PC-3 (cell line): ENCODE results near the gene USP40. TPM values are rescaled to one million over a fixed set of nuclear protein-coding genes. Genes with fewer than 3 reads are reported as not detected.

ENCODE experiments used
- ATAC-seq: fragments of 200-7000 bp; cut with Tn5 transposase; 2 replicates; pipeline ENCODE4 v1.9.1; 2020; ENCODE audit warnings: mild to moderate bottlenecking, moderate library complexity
- BruUV-seq: library from RNA; stranded (reverse); fragments of 400-500 nt; replicated peaks from 2 replicates; lab custom pipeline; 2021; lab: Mats Ljungman, UMichigan
- CTCF ChIA-PET: fragments of 300-600 bp; sonication (Branson Sonifier 250); formaldehyde crosslinking; loops from one replicate; lab custom pipeline; 2022; ENCODE audit warnings: antibody characterized with exemption; lab: Charles Lee
- POLR2A ChIA-PET: fragments of 300-600 bp; sonication (Branson Sonifier 250); formaldehyde crosslinking; loops from one replicate; lab custom pipeline; 2022; ENCODE audit warnings: antibody characterized with exemption; ENCODE audit not compliant: unreplicated experiment; lab: Charles Lee
- DNase-seq: peaks from one replicate; pipeline ENCODE4 v3.0.0-alpha.2; 2015
- H2AFZ ChIP-seq: fragments of 300-600 bp; sonication (generic); 2 replicates; pipeline ENCODE4 v1.6.0; 2016; ENCODE audit warnings: antibody characterized with exemption, low read length
- H3F3A ChIP-seq: fragments of 300-600 bp; sonication (generic); one replicate; pipeline ENCODE4 v1.6.0; 2017; ENCODE audit warnings: antibody characterized with exemption, low read length, control low read depth, mild to moderate bottlenecking; ENCODE audit not compliant: unreplicated experiment
- H3K27ac ChIP-seq: fragments of 300-600 bp; sonication (generic); 2 replicates; pipeline ENCODE4 v1.5.1; 2016; ENCODE audit warnings: mild to moderate bottlenecking, low read length
- H3K27me3 ChIP-seq: fragments of 300-600 bp; sonication (generic); 2 replicates; pipeline ENCODE4 v1.6.1; 2016; ENCODE audit warnings: low read length, mixed read lengths
- H3K36me3 ChIP-seq: fragments of 300-600 bp; sonication (generic); 2 replicates; pipeline ENCODE4 v1.6.1; 2016; ENCODE audit warnings: low read depth, mixed run types, low read length, mixed read lengths
- H3K4me1 ChIP-seq: fragments of 300-600 bp; sonication (generic); 2 replicates; pipeline ENCODE4 v1.5.1; 2016; ENCODE audit warnings: low read length; ENCODE audit not compliant: insufficient read depth
- H3K4me2 ChIP-seq: fragments of 300-600 bp; sonication (generic); 2 replicates; pipeline ENCODE4 v1.6.0; 2016; ENCODE audit warnings: low read length
- H3K4me3 ChIP-seq: fragments of 300-600 bp; sonication (generic); 2 replicates; pipeline ENCODE4 v1.5.1; 2016; ENCODE audit warnings: mild to moderate bottlenecking, low read length, mixed read lengths
- H3K79me2 ChIP-seq: fragments of 300-600 bp; sonication (generic); 2 replicates; pipeline ENCODE4 v1.6.1; 2017; ENCODE audit warnings: low read length, mixed read lengths
- H3K9ac ChIP-seq: fragments of 300-600 bp; sonication (generic); 2 replicates; pipeline ENCODE4 v1.6.0; 2016; ENCODE audit warnings: mild to moderate bottlenecking, low read length
- H3K9me2 ChIP-seq: fragments of 300-600 bp; sonication (generic); replicated peaks from 2 replicates; pipeline ENCODE4 v1.6.1; 2016; ENCODE audit warnings: mixed run types, low read length, mixed read lengths
- H3K9me3 ChIP-seq: fragments of 300-600 bp; sonication (generic); 2 replicates; pipeline ENCODE4 v1.6.1; 2016; ENCODE audit warnings: low read length, mixed read lengths
- H4K20me1 ChIP-seq: fragments of 300-600 bp; sonication (generic); 2 replicates; pipeline ENCODE4 v1.6.1; 2016; ENCODE audit warnings: low read length, mixed read lengths
- EZH2 ChIP-seq: fragments of 300-600 bp; sonication (generic); IDR thresholded peaks from one replicate; pipeline ENCODE4 v1.6.1; 2017; ENCODE audit warnings: antibody characterized with exemption, mild to moderate bottlenecking, low read length; ENCODE audit not compliant: unreplicated experiment
- EZH2phosphoT487 ChIP-seq: fragments of 300-600 bp; sonication (generic); IDR thresholded peaks from 2 replicates; pipeline ENCODE4 v1.6.1; 2018; ENCODE audit warnings: mild to moderate bottlenecking, antibody characterized with exemption, low read length, borderline replicate concordance
- intact Hi-C: fragments of 100-400 bp; cut with micrococcal nuclease; formaldehyde crosslinking; loops from 2 replicates; pipeline ENCODE4 v1.9.0; 2023
- total RNA-seq: library from RNA; depleted of rRNA; stranded (reverse); fragments of >200 nt; gene quantifications from 2 replicates; pipeline ENCODE4 v1.2.3, GENCODE V29; 2014
- TF ChIP-seq, protein P1 (sequence below): fragments of 300-600 bp; sonication (generic); conservative IDR thresholded peaks from 2 replicates; pipeline ENCODE4 v1.5.1; 2017; ENCODE audit warnings: antibody characterized with exemption, low read depth, mild to moderate bottlenecking, low read length

USP40 gene
- total RNA-seq, 1 experiment from 2014 or later: 32.1 TPM

DNA sequence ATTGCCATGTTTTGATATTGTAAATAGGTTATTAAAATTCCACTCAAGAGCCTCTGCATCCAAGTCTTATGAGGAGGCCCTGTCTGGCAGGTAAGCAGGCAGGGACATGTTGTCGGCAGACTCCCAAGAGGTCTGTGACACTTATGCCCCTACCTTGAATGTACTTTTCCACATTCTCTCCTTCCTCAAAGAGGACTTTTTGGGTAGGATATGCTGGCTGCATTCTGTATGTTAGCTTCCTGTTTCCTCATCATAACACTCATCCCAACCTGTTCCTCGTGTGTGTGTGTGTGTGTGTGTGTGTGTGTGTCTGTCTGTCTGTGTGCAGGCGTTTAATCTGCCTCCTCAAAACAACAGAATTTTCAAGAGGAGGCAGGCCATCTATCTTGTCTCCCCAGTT, 75.3 kb downstream of the USP40 start:
- Histone ChIP-seq H3K4me3 (no peak overlapping the region), H3K27me3 (no peaks in the 10 kb centered on the region), H3K9ac (no peak overlapping the region), H3K4me2 (no peak overlapping the region), H4K20me1 (no peaks in the 10 kb centered on the region), H3K9me2 (no peaks in the 10 kb centered on the region), H3K79me2 (no peaks in the 10 kb centered on the region), H3K9me3 (no peaks in the 10 kb centered on the region), H3F3A (peaks cover 14% of the 10 kb centered on the region), H3K36me3 (peaks cover 18% of the 10 kb centered on the region; the same call in 1 of the 2 replicates), H3K27ac (no peak overlapping the region), H3K4me1 (peaks cover 31% of the 10 kb centered on the region), H2AFZ (no peak overlapping the region)
- DNase-seq (no peak), ATAC-seq (no peak)
- intact Hi-C loops: no loop called here
- TF ChIP-seq EZH2phosphoT487 (no peak), EZH2 (no peak)
- TF ChIP-seq, protein P1, sequence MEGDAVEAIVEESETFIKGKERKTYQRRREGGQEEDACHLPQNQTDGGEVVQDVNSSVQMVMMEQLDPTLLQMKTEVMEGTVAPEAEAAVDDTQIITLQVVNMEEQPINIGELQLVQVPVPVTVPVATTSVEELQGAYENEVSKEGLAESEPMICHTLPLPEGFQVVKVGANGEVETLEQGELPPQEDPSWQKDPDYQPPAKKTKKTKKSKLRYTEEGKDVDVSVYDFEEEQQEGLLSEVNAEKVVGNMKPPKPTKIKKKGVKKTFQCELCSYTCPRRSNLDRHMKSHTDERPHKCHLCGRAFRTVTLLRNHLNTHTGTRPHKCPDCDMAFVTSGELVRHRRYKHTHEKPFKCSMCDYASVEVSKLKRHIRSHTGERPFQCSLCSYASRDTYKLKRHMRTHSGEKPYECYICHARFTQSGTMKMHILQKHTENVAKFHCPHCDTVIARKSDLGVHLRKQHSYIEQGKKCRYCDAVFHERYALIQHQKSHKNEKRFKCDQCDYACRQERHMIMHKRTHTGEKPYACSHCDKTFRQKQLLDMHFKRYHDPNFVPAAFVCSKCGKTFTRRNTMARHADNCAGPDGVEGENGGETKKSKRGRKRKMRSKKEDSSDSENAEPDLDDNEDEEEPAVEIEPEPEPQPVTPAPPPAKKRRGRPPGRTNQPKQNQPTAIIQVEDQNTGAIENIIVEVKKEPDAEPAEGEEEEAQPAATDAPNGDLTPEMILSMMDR: no peak
- no TSS peak for BruUV-seq
- CTCF ChIA-PET: no interaction called here
- POLR2A ChIA-PET: no interaction called here

DNA sequence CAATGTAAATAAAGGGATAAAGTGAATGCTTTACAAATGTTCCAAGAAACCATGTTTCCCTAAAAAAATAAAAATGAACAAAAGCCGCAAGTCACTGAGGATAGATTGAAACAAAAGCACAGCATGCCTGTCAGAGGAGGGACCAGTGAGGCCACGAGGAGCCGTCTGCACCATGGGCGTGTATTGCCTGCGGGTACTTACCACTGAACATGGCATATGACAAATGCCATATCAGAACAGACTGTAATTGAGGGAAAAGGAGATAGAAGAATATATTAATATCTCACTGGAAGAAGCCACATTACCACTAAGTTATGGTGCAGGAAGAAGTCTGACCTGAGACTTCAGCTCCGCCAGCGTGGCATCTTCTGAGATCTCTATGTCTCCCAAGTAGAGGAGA, 75.8 kb downstream of the USP40 start:
- CTCF ChIA-PET: no interaction called here
- H3K4me1 ChIP-seq: peaks cover 33% of the 10 kb centered on the region
- no peak overlapping the region for H3K4me3 ChIP-seq
- intact Hi-C loops: no loop called here
- POLR2A ChIA-PET: interaction anchor here (0.6 kb wide), 1 partner anchor 15 kb away, joined by 3 read pairs; no protein-coding TSS in a partner anchor
- no peak for DNase-seq
- no peaks in the 10 kb centered on the region for H3K9me3 ChIP-seq
- no peak overlapping the region for H3K9ac ChIP-seq
- H3F3A ChIP-seq: peaks cover 18% of the 10 kb centered on the region
- peaks cover 18% of the 10 kb centered on the region; the same call in 1 of the 2 replicates for H3K36me3 ChIP-seq
- H2AFZ ChIP-seq: no peak overlapping the region
- no peaks in the 10 kb centered on the region for H3K9me2 ChIP-seq
- no peak overlapping the region for H3K4me2 ChIP-seq
- no peaks in the 10 kb centered on the region for H4K20me1 ChIP-seq
- H3K27ac ChIP-seq: no peak overlapping the region
- no peaks in the 10 kb centered on the region for H3K79me2 ChIP-seq
- TF ChIP-seq EZH2 (no peak), EZH2phosphoT487 (no peak)
- TF ChIP-seq, protein P1: no peak
- BruUV-seq: no TSS peak
- ATAC-seq: no peak
- H3K27me3 ChIP-seq: no peaks in the 10 kb centered on the region

DNA sequence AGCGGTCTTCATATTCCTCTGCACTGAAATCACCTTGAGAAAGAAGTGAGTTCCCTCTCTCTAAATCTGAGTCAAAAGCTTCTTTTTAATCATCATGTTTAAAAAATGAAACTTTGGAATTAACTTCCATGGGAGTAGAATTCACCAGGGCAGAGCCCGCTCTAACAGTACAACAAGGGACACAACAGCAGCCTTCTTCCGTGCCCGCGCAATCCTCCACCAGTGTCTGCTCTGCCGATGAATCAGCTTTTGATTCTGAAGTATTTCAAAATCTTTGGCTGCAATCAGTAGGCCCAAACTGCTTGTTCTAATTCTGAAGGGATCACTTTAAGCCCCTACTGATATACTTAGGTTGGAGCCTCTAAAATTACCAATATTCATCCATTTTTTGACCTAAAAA, 76.9 kb downstream of the USP40 start:
- peaks cover 41% of the 10 kb centered on the region for H3K4me1 ChIP-seq
- H3K36me3 ChIP-seq: peaks cover 24% of the 10 kb centered on the region; the same call in 1 of the 2 replicates
- no peak overlapping the region for H3K4me2 ChIP-seq
- H4K20me1 ChIP-seq: no peaks in the 10 kb centered on the region
- ATAC-seq (no peak), DNase-seq (no peak)
- H3K4me3 ChIP-seq: no peak overlapping the region
- POLR2A ChIA-PET: no interaction called here
- H2AFZ ChIP-seq: no peak overlapping the region
- H3K27me3 ChIP-seq: no peaks in the 10 kb centered on the region
- H3K27ac ChIP-seq: peak overlapping the region; percentile 100; the same call in 1 of the 2 replicates
- CTCF ChIA-PET: no interaction called here
- no peaks in the 10 kb centered on the region for H3K9me3 ChIP-seq
- H3F3A ChIP-seq: peaks cover 18% of the 10 kb centered on the region
- H3K9me2 ChIP-seq: no peaks in the 10 kb centered on the region
- no TSS peak for BruUV-seq
- H3K9ac ChIP-seq: no peak overlapping the region
- no peaks in the 10 kb centered on the region for H3K79me2 ChIP-seq
- TF ChIP-seq, protein P1: no peak
- no peak for TF ChIP-seq EZH2
- TF ChIP-seq EZH2phosphoT487: no peak
- intact Hi-C loops: loop anchor here (10.0 kb wide), 1 partner anchor 435 kb away; no protein-coding TSS in a partner anchor
